Kidney epithelial cell (primary cell): ENCODE data around the gene KCNJ12. TPM values are rescaled to one million over a fixed set of nuclear protein-coding genes. Genes with fewer than 3 reads are reported as not detected.

ENCODE experiments used
- DNase-seq: peaks from one replicate; pipeline ENCODE4 v3.0.0-alpha.2; 2010; ENCODE audit warnings: low read depth
- H3K27me3 ChIP-seq: 2 replicates; pipeline ENCODE4 v1.6.0; 2011; ENCODE audit warnings: low read length; ENCODE audit not compliant: control insufficient read depth, insufficient read depth
- H3K36me3 ChIP-seq: 2 replicates; pipeline ENCODE4 v1.5.1; 2011; ENCODE audit warnings: low read length; ENCODE audit not compliant: control insufficient read depth, insufficient read depth
- H3K4me3 ChIP-seq: 2 replicates; pipeline ENCODE4 v1.5.1; 2011; ENCODE audit warnings: low read depth, mild to moderate bottlenecking, control low read depth, low read length
- total RNA-seq: library from RNA; depleted of rRNA; stranded (reverse); fragments of >200 nt; gene quantifications from 2 replicates; pipeline ENCODE4 v1.2.3, GENCODE V29; 2015
- TF ChIP-seq, protein P1 (sequence below): IDR thresholded peaks from 2 replicates; pipeline ENCODE4 v1.5.1; 2011; ENCODE audit warnings: mild to moderate bottlenecking, moderate library complexity, low read length, control low read depth, inconsistent platforms; ENCODE audit not compliant: insufficient read depth, poor library complexity, severe bottlenecking

Gene KCNJ12
- total RNA-seq, 1 donor from 2014 or later = 2.5 TPM

DNA sequence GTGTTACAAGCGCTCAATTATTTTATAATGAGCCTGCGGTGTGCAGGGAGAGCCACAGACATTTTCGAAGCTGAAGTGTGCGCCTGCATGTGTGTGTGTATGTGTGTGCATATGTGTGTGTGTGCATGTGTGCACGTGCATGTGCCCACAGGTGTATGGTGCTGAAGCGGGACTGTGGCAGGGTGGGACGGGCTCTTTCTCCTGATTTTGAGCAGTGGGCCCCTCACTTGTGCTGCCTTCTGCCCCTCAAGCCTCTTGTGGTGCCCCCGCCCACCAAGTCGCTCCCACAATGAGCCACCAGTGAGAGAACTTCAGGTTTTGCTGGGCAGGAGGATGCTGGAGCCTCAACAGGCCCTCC lies 16.7 kb upstream of the KCNJ12 start:
- peaks cover 13% of the 10 kb centered on the region for H3K27me3 ChIP-seq

DNA sequence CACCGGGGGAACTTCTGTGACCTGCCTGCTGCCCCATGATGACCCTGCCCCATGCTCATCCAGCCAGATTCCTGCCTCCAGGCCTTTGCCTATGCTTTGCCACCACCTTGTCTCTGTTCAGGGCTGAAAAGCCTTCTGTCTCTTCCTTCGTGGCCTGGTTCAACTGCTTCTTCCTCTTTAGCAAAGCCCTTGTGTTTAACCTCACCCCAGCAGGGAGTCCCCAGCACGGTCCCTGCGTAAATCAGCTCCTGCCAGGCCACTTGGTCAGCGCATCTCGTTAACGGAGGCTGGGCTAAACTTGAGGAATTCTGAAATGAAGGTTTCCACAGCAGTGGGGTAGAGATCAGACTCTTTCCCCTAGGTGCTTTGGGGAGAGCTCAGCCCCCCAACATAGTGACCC lies 16.1 kb upstream of the KCNJ12 start:
- TF ChIP-seq, protein P1, sequence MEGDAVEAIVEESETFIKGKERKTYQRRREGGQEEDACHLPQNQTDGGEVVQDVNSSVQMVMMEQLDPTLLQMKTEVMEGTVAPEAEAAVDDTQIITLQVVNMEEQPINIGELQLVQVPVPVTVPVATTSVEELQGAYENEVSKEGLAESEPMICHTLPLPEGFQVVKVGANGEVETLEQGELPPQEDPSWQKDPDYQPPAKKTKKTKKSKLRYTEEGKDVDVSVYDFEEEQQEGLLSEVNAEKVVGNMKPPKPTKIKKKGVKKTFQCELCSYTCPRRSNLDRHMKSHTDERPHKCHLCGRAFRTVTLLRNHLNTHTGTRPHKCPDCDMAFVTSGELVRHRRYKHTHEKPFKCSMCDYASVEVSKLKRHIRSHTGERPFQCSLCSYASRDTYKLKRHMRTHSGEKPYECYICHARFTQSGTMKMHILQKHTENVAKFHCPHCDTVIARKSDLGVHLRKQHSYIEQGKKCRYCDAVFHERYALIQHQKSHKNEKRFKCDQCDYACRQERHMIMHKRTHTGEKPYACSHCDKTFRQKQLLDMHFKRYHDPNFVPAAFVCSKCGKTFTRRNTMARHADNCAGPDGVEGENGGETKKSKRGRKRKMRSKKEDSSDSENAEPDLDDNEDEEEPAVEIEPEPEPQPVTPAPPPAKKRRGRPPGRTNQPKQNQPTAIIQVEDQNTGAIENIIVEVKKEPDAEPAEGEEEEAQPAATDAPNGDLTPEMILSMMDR = no peak

More for the DNA sequence above, 16.7 kb upstream of the KCNJ12 start:
- H3K36me3 ChIP-seq = no peaks in the 10 kb centered on the region
- DNase-seq = no peak
- no peak overlapping the region for H3K4me3 ChIP-seq
- TF ChIP-seq, protein P1 = no peak

DNA sequence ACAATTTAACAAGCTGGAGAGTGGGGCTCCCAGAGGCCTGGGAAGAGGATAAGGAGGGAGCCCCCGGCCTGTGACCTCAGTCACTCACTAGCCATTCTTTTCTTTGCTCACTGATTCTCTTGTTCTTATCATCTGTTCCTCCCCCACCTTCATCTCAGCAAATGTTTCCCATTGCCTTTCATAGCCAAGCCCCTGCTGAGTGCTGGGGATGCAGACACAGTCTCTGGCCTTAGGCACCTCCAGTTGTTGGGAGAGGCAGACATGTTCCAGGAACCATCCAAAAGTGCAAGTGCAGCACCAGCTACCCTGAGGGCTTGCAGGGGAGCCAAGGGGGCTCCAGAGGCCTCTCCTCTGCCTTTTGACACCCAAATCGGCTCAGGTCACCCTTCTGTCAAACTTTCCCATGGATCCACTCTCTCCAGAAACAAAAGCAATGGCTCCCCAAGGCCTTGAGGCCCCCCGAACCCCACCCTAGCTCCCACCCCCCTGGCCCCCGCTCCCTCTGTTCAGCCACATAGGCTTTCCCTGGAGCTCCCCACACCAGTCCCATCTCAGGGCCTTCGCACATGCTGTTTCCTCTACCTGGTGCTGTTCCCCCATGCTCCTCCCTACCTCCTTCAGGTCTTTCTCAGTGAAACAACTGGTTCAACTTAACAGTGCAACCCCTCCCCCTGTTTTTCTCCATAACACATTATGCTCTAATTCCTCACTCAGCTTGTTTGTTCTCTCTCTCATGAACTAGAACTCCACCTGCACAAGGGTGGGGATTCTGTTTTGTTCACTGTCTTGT lies 14.9 kb upstream of the KCNJ12 start:
- DNase-seq = no peak
- TF ChIP-seq, protein P1 = no peak
- Histone ChIP-seq H3K36me3 (no peaks in the 10 kb centered on the region), H3K27me3 (peaks cover 13% of the 10 kb centered on the region), H3K4me3 (no peak overlapping the region)

More for the DNA sequence above, 16.1 kb upstream of the KCNJ12 start:
- Histone ChIP-seq H3K27me3 (peaks cover 13% of the 10 kb centered on the region), H3K4me3 (no peak overlapping the region), H3K36me3 (no peaks in the 10 kb centered on the region)
- DNase-seq = no peak

DNA sequence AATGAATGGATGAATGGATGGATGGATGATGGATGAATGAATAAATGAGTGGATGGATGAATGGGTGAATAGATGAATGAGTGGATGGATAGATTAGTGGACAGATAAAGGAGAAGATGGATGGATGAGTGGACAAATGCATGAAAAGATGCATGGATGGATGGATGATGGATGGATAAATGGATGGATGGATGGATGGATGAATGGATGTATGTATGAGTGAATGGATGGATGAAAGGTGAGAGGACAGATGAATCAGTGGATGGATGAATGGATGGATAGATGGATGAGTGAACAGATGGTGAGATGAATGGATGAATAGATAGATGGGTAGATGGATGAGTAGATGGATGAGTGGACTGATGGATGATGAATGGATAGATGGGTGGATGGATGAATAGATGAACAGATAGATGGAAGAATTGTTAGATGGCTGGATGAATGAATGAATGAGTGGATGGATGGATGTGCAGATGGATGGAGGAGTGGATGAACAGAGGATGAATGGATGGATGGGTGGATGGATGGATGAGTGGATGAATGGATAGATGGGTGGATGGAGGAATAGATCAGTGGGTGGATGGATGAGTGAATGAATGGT lies 13.7 kb upstream of the KCNJ12 start:
- Histone ChIP-seq H3K36me3 (no peaks in the 10 kb centered on the region), H3K27me3 (peaks cover 13% of the 10 kb centered on the region), H3K4me3 (no peak overlapping the region)
- TF ChIP-seq, protein P1 = no peak
- DNase-seq = no peak

DNA sequence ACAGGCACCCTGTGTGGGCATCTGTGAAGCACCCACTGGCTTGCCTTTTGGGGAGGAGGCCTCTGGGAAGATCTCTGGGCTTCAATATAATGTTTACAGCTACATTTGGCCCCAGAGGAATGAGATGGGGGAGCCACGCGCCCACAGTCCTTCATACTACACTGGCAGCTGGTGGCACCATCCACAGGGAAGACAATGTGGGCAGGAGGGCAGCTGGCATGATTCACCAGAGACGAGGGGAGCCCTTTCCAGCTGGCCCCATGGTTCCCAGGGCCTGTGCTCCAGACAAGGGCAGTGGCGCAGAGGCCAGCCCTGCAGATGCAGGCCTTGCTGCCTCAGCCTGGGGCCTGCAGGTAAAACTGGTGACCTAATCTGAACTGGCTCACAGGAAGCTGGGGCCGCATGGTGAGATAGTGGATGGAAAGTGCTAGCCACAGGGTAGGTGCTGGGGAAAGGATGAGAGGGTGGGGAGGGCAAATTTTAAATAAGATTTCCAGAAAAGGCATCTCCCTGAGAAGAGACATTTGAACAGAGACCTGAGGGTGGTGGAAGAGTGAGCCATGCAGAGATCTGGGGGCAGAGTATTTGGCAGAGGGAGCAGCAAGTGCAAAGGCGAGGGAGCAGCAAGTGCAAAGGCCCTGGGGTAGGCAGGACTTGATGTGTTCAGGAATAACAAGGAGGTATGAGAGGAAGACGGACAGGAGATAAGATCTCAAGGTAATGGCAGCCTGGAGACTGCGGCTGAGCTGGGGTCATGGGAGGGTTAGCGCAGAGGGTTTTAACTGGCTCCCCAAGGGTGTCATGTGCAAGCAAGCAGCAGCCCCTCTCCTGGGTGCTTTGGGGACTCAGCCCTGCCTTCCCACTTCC lies 12.1 kb upstream of the KCNJ12 start:
- H3K27me3 ChIP-seq = peaks cover 11% of the 10 kb centered on the region
- H3K36me3 ChIP-seq = no peaks in the 10 kb centered on the region
- H3K4me3 ChIP-seq = no peak overlapping the region
- DNase-seq = no peak
- TF ChIP-seq, protein P1 = no peak
